Hematopoietic multipotent progenitor cell (in vitro differentiated cells): Measurements from ENCODE around the gene WDR89. TPM values are rescaled to one million over a fixed set of nuclear protein-coding genes. Genes with fewer than 3 reads are reported as not detected.
"Not testable (repeated sequence)": the region's sequence is repeated elsewhere in the genome, so short reads cannot be mapped to it uniquely, and the experiment has no call there.

Source experiments
- DNase-seq, 3 donors: peaks; one replicate each; pipeline ENCODE4 v3.0.0-alpha.2; 2011 to 2015; ENCODE audit warnings: low read depth in 2 of 3, low spot score in 2 of 3
- total RNA-seq: library from RNA; depleted of rRNA; stranded (reverse); fragments of >200 nt; gene quantifications from one replicate; pipeline ENCODE4 v1.2.3, GENCODE V29; 2012

Gene WDR89, protein sequence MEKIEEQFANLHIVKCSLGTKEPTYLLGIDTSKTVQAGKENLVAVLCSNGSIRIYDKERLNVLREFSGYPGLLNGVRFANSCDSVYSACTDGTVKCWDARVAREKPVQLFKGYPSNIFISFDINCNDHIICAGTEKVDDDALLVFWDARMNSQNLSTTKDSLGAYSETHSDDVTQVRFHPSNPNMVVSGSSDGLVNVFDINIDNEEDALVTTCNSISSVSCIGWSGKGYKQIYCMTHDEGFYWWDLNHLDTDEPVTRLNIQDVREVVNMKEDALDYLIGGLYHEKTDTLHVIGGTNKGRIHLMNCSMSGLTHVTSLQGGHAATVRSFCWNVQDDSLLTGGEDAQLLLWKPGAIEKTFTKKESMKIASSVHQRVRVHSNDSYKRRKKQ
- 4.8 TPM for total RNA-seq

DNA sequence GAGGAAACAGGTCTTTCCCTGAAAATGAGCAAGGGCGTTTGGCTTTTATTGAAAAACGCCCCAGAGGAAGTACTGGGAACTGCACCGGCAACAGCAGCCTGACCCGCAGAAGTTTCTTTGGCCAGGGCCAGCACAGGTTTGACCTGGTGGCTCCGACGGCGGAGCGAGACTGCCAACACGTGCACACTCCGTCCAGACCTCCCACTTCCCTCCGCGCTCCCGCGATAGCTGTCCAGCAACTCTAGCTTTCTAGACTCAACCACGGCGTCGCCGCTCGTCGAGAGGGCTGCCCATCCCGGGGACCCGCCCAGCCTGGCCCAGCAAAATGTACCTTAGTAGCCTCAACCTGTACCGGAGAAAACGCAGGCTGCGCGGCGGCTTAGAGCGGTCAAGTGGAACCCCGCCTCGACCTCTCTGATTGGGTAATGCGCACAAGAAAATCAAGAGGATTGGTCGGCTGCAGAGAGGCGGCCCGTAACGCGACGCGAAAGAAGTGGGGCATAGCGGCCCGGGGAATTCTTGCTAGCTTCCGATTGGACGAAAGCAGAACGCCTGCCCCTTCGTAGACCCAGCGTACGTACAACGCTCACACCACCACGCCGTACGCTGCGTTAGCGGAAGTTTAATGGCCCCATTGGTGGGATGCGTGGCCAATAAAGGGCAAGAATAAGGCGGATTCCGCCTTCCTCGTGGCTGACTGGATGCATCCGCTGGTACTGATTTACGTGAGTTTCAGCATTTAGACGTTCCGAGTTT, at the start of gene WDR89:
Gene WDR89 (minus strand): TSS at position 399 of the 756 bp plus-strand sequence. CDS start 41,929 bp downstream, outside the sequence.
- DNase-seq = peak; percentile 96 to 100 (median 99)

DNA sequence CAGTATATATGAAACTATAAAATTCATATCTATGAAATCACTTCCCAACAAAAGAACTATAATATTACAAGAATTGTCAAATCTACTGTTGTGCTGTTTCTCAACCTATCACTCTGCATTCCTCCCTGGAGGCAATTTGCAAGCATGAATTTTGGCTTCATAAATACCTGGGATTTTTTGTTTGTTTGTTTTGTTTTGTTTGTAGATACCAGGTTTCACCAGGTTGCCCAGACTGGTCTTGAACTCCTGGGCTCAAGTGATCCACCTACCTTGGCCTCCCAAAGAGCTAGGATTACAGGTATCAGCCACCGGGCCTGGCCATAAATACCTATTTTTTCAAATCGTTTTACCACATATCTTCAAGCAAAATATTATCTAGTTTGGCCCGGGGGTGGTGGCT, 47.5 kb upstream of the WDR89 start:
- no peak for DNase-seq

DNA sequence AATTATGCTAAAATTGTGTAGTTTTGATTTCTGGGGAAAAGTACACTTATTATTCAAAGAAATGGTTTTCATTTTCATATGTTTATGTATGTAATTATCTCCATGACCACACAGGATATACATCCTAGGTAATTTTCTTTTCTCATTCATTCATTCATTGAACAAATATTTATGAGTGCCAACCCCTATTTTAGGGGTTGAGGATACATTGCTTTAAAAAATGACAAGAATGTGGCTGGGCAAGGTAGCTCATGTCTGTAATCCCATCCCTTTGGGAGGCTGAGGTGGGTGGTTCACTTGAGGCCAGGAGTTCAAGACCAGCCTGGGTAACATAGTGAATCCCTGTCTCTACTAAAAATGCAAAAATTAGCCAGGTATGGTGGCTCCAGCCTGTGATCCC, 45.3 kb upstream of the WDR89 start:
- DNase-seq = no peak

DNA sequence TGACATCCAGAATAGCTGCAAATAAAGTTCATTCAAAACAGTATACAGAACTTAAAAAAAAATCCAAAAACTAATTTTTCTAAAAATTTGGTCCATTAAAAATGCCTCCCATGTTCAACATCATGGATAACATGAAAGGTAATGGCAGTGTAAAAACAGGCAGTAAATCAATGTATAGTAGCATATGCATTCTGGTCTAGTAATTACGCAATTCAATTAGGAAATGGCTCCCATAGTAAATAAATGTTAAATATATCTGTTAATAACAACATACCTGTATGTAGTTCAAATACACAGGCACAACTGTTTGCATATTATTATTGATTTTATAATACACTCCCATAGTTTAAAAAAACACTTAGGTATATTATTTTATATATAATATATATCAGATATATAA, 43.7 kb upstream of the WDR89 start:
- DNase-seq = no peak

DNA sequence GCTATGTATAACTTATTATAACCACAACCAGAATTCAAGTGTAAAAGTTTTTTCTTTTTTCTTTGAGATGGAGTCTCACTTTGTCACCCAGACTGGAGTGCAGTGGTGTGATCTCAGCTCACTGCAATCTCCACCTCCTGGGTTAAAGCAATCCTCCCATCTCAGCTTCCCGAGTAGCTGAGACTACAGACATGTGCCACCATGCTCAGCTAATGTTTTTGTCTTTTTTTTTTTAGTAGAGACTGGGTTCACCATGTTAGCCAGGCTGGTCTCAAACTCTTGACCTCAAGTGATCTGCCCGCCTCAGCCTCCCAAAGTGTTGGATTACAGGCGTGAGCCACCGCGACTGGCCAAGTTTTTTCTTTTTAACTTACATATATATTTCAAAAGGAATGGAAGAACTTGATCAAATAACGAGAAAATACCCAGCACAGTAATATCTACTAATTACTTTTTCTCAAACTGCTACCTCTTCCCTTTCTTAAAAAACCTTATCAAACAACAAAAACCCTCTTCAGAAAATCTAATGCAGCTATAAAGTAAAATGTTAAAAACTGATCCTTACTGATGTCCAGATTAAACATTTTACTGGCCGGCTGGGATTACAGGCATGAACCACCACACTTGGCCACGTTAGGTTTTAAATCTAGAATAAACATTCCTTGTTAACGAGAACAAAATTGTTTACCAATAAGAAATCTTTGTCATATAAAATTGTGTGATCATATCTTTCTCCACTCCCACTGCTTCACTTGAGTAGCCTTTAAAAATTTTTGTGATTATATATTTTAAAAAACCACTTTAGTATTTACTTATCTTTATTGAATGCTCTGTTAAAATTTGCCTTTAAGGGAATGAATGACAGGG, 41.3 kb upstream of the WDR89 start:
- no peak for DNase-seq

DNA sequence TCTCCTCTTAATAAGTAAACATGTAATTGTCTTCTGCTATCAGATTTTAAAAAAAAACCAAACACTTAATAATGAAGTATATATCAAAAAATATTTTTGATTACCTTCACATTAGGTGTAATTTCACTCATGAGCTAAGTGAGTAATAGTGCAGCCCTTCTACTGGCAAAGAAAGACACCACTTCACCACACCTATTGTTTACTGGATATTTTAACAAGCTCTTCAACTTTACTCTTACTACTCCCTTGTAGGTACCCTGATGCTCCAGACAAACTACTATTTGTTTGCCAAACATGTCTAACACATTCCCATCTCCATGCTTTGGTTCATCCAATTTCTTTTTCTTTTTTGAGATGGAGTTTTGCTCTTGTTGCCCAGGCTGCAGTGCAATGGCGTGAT, 36.9 kb upstream of the WDR89 start:
- no peak for DNase-seq

DNA sequence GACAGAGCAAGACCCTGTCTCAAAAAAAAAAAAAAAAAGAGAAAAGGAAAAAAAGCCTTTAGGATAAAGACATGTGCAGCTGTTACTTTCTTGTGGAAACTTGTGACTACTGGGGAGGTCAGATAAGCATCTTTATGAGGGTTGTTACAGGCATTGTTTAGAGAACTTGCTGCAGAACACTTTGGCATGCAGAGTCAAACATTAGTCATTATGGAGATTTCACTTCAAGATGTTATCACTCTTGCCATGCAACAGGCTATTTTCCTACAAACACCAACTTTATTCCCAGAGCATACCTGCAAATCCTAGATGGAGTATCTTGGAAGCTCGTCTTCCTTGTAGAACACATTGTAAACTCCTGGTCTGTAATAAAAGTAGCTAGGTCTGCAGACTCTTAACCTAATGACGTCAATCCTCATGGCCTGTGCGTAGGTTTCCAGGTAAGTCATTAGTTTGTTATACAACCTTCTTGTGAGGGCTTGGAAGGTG, 36.3 kb upstream of the WDR89 start:
- DNase-seq = peak in 2 of 3 donors; percentile 19 to 50

DNA sequence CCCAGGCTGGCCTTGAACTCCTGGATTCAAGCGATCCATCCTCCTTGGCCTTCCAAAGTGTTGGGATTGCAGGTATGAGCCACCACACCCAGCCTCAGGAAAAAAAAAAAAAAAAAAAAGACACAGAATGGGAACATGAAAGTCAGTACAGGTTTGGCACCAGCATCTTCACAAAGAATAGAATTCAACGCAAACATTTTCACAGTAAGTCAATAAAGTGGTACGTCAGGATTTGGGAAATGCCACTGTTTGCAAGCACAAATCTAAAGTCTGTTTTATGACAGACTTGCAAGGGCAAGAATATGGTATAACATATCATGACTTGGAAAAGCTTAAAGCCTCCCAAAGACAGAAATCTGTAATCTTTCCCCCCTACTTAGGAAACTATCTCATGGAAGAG, 34.9 kb upstream of the WDR89 start:
- no peak for DNase-seq

DNA sequence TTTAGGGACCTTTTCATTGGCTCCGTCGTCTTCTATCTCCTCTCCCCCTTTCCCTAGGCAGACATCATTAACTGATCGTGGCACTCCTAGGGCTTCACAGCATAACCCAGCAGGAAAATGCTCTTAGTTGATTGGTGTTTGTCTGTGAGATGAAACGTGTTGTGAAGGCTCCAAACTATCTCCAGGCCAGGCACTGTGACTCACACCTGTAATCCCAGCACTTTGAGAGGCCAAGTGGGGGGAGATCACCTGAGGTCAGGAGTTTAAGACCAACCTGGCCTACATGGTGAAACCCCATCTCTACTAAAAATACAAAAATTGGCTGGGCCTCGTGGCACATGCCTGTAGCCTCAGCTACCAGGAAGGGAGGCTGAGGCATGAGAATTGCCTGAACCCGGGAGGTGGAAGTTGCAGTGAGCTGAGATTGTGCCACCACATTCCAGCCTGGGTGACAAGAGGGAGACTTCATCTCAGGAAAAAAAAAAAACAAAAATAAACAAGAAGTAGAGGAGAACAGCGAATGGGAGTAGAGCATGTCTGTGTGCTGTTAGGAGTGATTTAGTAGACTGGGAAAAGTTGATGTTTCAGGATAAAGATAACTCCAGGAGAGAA, 32.3 kb upstream of the WDR89 start:
- no peak for DNase-seq

DNA sequence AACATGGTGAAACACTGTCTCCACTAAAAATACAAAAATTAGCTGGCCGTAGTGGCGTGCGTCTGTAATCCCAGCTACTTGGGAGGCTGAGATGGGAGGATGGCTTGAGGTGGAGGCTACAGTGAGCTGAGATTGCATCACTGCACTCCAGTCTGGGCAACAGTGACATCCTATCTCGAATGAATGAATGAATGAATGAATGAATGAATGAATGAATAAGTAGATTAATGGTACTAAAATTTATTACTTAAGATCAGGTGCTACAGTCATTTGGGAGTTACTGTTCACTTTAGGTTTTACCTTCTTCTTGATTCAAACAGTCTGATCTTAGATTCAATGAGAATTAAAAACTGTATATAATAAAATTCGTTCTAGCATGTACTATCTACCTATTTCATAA, 31.6 kb upstream of the WDR89 start:
- no peak for DNase-seq

DNA sequence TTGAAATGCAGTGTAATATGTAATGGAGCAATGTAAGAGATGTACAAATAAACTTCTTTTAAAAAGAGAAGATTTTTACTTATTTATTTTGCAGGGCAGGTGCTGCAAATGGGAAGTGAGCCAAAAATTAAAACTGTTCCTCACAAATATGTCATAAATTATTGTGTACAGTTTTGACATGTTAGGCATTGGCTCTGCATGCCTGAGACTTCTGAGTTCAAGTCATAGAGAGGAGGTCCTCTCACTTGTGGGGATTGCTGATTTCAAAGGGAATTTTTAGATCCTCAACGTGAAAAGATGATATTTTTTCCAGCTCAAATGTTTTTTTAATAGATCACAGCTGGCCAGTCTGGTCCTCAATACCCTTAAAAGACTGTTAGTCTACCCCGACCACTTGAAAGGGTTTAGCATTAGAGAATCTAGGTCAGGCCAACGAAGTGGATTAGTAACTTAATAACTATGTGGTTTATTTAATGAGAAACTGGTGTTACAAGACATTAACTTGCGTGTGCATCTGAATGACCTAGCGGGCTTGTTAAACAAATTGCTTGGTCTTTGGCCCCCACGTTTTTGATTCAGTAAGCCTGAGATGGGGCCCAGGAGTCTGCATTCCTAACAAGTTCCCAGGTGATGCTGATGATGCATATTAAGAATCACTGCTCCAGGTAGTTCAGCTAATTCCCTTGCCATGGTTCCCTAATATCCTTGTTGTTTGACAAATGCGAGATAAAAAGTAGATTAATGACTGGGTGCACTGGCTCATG, 30.9 kb upstream of the WDR89 start:
- DNase-seq = no peak

DNA sequence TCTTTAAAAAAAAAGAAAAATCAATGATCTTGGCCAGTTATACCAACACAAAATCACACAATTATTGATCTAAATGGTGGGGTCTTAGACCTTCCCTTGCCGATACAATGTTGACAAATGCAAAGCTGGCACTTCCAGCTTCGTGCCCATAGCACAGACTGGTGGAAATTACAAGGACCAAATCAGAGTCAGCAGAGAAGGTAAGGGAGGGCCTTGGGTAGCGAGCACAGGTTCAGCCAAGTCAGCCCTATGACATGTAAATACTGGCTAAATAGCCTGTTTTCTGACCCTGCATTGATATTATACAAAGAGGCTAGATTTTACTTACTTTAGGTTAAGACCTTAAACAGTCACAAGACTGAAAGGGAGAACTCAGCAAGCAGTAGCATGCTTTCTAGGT, 30.3 kb upstream of the WDR89 start:
- no peak for DNase-seq

DNA sequence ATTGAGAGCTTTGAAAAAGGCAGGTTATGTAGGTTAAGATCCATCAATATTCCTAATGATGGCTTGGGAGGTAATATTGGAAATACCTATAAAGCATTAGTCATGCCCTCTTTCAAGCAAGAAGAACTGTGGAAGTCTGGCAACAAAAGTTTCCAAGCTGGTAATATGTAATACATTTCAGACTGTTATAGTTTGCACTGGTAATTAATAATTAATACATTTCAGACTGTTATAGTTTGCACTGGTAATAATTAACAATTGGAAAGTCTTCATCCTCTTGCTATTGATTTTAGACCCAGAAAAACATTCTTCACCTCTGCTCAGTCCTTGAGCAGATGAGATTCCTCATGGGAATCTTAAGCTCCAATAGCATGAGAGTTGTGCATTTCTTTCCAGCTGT, 29.0 kb upstream of the WDR89 start:
- DNase-seq = no peak

DNA sequence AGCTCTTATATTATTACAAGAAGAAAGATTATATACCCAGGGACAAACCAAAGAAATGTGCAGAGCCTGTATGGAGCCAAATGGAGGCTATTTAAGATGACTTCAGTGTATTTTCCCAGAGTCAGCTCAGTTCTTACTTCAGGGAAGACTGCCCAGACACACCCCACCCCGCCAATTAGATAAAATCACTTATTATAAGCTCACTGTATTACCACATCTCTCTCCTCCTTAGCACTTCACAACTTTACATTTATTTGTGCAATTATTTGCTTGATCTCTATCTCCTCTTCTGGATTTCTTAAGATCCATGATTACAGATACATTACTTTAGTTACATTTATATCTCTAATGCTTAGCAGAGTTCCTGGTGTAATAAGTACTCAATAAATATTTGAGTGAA, 24.7 kb upstream of the WDR89 start:
- DNase-seq = no peak

DNA sequence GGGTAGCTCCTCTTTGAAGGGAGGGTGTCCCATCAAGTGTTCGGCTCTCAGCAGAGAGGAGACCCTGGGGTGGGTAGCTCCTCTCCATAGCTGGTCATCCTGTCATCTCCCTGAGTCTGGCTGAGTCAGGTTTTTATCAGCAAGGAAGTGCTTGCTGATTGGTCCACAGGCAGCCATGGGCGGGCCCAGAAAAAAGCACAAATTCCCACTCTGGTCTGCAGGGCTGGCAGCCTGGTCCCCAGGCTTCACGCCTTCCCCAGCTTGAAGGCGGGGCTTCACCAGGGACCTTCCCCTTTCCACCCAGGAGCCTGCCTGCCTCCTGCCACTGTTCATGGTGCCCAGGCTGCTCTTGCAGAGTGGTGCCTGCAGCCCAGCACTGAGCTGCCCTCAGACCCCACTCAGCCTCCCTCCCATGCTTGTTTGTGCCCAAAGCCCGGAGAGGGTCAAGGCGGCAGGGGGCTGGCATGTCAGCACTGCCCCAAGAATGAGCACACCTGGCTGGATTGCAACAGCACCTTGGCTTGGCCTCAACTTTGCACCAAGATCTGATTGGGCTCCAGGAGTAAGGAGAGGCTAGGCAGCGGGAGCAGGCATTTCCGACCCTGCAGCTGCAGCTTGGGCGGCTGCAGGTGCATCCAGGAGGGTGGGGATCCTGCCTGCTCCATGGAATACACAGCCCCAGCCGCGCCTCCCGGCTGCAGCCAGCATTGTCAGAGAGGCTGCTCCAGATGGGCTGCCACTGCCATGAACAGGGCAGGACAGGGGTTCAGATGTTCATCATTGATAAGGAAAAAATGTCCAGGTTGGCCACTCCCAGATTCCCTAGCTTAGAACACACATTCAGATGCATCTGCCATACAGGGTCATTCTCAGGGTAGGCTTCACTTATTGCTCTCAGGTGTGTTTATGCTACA, 22.0 kb upstream of the WDR89 start:
- no peak for DNase-seq

DNA sequence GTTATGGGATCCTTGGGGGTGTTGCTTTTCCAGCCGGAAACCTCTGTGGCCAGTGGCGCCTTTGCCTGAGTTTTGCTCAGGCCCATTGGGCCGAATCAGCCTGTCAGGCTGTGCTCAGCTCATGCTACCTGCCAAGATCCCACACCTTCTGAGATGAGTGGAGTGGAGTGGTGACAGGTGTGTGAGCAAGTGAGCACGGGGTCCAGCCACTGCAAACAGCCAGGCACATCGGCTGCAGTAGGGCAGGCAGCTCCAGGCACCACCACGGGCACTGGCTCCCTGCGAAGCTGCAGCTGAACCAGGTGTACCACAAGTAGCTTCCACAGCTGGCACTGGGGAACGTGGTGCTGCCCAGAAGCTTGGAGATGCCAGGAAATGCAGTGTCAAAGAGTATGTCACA, 21.1 kb upstream of the WDR89 start:
- no peak for DNase-seq

DNA sequence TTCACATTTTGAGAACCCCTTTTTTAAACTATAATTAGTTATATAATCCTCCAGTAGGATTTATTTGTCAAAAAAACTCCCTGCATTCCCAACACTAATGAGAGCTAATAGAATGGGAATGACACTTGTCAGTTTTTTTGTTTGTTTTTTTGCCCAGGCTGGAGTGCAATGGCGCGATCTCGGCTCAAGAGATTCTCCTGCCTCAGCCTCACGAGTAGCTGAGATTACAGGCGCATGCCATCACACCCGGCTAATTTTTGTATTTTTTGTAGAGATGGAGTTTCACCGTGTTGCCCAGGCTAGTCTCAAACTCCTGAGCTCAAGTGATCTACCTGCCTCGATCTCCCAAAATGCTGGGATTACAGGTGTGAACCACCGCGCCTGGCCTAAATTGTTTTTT, 20.2 kb upstream of the WDR89 start:
- DNase-seq = not testable (repeated sequence)

DNA sequence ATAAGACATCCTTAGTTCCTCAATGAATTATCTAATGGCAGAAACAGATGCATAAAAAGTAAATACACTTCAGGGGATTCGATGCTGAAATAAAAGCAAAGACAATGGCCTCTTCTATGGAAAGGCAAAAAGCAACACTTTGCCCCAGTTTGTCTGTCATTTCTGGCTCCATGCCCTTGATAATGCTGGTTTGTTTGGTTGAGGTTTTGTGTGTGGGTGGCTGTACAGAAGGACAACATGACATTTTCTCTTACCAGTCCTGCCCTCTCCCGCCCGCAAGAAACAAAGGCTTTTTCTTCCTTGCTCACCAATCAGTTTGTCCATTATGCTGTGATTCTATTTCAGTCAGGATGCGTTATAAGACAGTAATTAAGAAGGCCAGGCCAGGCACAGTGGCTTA, 18.1 kb upstream of the WDR89 start:
- DNase-seq = no peak

DNA sequence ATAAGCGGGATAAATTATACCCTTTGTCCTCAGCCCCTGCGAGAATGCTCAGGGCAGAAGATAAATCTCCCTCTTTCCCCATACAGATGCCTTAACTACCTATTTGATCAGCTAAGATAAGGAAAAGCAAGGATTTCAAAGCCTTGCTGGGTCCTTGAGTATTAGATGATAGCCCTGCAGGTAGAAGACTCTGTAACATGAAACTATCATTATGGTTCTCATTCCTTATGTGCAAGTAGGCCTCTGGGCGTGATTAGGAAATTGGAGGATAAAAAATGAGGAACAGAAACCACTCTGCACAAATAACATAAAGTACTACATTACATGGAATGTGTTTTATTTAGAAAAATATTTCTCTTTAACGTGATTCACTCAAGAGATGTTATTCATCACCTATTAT, 14.5 kb upstream of the WDR89 start:
- no peak for DNase-seq
